Thymus (tissue), 11 donors: ENCODE data around the gene SLC16A7. TPM values are rescaled to one million over a fixed set of nuclear protein-coding genes. Genes with fewer than 3 reads are reported as not detected.
"Not testable (repeated sequence)": the region's sequence is repeated elsewhere in the genome, so short reads cannot be mapped to it uniquely, and the experiment has no call there.

Source experiments
- DNase-seq, 9 donors: peaks; one replicate each; pipeline ENCODE4 v3.0.0-alpha.2; 2013; ENCODE audit warnings: low spot score in 9 of 9, low read depth in 6 of 9, missing footprints in 1 of 9
- H3K27ac ChIP-seq, 2 donors: one replicate each; pipeline ENCODE4 v1.5.1; 2013; ENCODE audit warnings: control low read depth in 1 of 2, low read depth in 1 of 2, low read length in 1 of 2, mild to moderate bottlenecking in 1 of 2, moderate library complexity in 1 of 2
- H3K27me3 ChIP-seq, 2 donors: one replicate each; pipeline ENCODE4 v1.5.1; 2013; ENCODE audit warnings: low read length in 1 of 2; ENCODE audit not compliant: control insufficient read depth in 2 of 2, insufficient read depth in 1 of 2
- H3K36me3 ChIP-seq, 2 donors: one replicate each; pipeline ENCODE4 v1.5.1; 2013; ENCODE audit warnings: low read length in 1 of 2, mild to moderate bottlenecking in 1 of 2, moderate library complexity in 1 of 2; ENCODE audit not compliant: control insufficient read depth in 2 of 2, insufficient read depth in 2 of 2
- H3K4me1 ChIP-seq, 2 donors: one replicate each; pipeline ENCODE4 v1.5.1; 2013; ENCODE audit warnings: low read length in 2 of 2; ENCODE audit not compliant: control insufficient read depth in 2 of 2, insufficient read depth in 2 of 2
- H3K4me3 ChIP-seq, 2 donors: one replicate each; pipeline ENCODE4 v1.5.1; 2013; ENCODE audit warnings: low read length in 2 of 2, control low read depth in 1 of 2, mild to moderate bottlenecking in 1 of 2
- H3K9me3 ChIP-seq, 2 donors: one replicate each; pipeline ENCODE4 v1.5.1; 2013; ENCODE audit warnings: low read length in 1 of 2, mild to moderate bottlenecking in 1 of 2; ENCODE audit not compliant: control insufficient read depth in 2 of 2, insufficient read depth in 1 of 2
- WGBS: extraction: QIAGEN DNeasy Blood & Tissue Kit; methylation state at CpG from one replicate; pipeline ENCODE4 v1.1.7; 2013; 5-methylcytosine and 5-hydroxymethylcytosine counted together
- polyA plus RNA-seq: library from polyadenylated mRNA; stranded (reverse); fragments of 200-250 nt; gene quantifications from one replicate; pipeline ENCODE4 v1.2.3, GENCODE V29; 2013
- total RNA-seq: library from RNA; stranded (reverse); fragments of 120-200 nt; gene quantifications from one replicate; pipeline ENCODE4 v1.2.4, GENCODE V29; 2013
- donor health status: healthy.

The SLC16A7 gene
- total and polyA plus RNA-seq, 2 donors: 6.2 to 11.0 TPM

DNA sequence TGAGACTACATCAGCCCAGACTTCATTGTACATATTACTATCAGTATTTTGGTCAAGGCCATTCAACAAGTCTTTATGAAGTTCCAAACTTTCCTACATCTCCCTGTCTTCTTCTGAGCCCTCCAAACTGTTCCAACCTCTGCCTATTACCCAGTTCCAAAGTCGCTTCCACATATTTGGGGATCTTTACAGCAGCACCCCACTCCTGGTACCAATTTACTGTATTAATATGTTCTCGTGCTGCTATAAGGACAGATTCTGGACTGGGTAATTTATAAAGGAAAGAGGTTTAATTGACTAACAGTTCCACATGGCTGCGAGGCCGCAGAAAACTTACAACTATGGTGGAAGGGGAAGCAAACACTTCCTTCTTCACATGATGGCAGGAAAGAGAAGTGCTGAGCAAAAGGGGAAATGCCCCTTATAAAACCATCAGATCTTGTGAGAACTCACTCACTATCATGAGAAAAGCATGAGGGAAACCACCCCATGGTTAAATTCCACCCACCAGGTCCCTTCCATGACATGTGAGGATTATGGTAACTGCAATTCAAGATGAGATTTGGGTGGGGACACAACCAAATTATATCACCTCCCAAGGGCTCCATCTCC lies 17.1 kb downstream of the SLC16A7 start:
- not testable (repeated sequence) for H3K27ac ChIP-seq, H3K4me3 ChIP-seq, H3K27me3 ChIP-seq, DNase-seq, H3K9me3 ChIP-seq, H3K36me3 ChIP-seq, H3K4me1 ChIP-seq
- over 99% methylated on average over 4 of the region's 4 CpGs for WGBS

DNA sequence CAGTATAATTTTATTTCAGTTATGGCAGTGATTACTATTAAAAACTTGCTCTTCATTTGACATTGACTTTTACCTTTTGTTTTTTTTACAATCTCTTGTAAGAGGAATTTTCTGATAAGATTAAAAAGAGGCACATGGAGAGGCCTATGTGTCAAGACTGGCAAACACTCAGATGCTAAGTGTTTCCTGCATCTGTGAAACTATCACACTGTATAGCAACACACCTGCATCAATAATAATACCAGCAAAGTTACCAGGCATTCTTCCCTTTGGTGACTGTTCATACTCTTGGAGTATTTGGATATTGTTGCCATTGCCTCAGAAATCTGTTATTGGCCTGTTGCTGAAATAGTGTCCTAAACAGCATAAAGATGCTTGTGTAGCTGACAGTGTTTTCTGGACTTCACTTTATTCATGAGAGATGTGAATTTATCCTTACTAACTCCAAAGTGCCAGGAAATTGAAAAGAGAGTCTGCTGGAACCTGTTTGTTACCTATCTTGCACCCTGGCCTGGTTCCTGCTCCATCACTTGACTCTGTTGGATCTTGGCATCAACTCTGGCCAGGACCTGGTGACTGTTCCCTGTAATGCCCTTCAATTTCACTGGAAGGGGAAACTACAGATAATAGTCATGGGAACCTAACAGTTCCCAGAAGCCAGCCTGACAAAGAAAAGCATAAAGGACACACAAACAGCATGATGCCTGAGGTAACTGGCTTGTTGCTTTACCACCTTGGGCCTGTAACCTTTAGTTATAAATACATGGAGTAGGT lies 19.8 kb downstream of the SLC16A7 start:
- H3K4me3 ChIP-seq: no peak overlapping the region
- no peaks in the 10 kb centered on the region for H3K27me3 ChIP-seq

DNA sequence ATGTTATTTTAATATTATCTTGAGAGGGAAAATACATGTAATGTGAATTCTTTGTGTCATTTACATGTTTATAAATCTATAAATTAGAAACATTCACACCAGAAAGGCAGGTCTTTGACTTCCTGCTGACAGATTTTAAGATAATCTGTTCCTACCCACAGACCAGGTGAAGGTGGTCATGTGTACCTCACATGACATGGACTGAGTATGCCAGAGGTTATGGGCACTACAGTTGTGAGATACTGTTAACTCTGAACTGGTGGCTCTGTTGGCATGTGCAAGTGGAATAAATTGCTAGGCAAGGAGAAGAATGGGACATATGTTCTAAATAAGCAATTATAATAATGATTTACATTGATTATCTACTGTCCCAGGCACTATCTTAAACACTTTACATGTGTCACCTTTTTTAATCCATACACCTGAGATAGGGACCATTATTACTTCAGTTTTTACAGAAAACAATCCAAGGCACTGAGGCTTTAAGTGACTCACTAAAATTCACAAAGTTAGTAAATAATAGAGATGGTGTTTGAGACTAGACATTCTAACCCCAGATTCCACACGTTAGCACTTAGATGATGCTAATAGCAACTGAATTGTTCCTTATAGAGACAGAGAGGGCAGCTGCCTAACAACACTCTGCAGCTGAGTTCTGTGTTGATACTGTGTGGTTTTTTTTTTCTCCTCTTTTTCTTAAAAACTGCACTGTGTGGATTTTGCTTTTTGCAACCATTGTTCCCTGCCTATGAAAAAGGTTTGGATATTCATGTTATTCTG lies 23.8 kb downstream of the SLC16A7 start:
- 50% methylated on average over 1 of the region's 1 CpG for WGBS
- H3K27me3 ChIP-seq: no peaks in the 10 kb centered on the region
- H3K9me3 ChIP-seq: no peaks in the 10 kb centered on the region
- no peak overlapping the region for H3K27ac ChIP-seq
- H3K4me3 ChIP-seq: no peak overlapping the region
- no peak for DNase-seq
- no peaks in the 10 kb centered on the region for H3K4me1 ChIP-seq
- no peaks in the 10 kb centered on the region for H3K36me3 ChIP-seq

More for the DNA sequence above, 19.8 kb downstream of the SLC16A7 start:
- peaks cover 0 to 4% of the 10 kb centered on the region in 2 donors for H3K36me3 ChIP-seq
- no peak overlapping the region for H3K27ac ChIP-seq
- H3K4me1 ChIP-seq: no peaks in the 10 kb centered on the region
- H3K9me3 ChIP-seq: peaks cover 0 to 7% of the 10 kb centered on the region in 2 donors
- DNase-seq: no peak

DNA sequence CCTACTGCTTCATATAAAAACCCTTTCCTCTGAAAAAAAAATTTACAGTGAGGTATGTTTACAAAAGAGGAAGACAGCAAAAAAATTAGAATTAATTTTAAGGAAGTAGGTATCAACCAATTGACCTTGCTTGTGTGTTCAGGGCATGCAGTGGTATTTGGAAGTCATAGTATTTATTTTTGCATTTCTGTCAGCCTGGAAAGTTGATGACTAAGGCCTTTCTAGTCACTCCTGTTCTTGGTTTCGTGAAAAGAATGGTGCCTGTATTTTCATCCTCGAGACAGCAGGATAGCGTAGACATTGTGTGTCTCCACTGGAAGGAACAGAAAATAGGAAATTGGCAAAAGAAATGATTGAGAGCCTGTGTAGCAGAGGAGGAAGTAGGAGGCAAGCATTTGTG lies 24.5 kb downstream of the SLC16A7 start:
- 71% methylated on average over 3 of the region's 3 CpGs for WGBS
- H3K36me3 ChIP-seq: no peaks in the 10 kb centered on the region
- H3K4me1 ChIP-seq: no peaks in the 10 kb centered on the region
- DNase-seq: no peak
- no peak overlapping the region for H3K4me3 ChIP-seq
- no peaks in the 10 kb centered on the region for H3K9me3 ChIP-seq
- H3K27ac ChIP-seq: no peak overlapping the region
- H3K27me3 ChIP-seq: no peaks in the 10 kb centered on the region

DNA sequence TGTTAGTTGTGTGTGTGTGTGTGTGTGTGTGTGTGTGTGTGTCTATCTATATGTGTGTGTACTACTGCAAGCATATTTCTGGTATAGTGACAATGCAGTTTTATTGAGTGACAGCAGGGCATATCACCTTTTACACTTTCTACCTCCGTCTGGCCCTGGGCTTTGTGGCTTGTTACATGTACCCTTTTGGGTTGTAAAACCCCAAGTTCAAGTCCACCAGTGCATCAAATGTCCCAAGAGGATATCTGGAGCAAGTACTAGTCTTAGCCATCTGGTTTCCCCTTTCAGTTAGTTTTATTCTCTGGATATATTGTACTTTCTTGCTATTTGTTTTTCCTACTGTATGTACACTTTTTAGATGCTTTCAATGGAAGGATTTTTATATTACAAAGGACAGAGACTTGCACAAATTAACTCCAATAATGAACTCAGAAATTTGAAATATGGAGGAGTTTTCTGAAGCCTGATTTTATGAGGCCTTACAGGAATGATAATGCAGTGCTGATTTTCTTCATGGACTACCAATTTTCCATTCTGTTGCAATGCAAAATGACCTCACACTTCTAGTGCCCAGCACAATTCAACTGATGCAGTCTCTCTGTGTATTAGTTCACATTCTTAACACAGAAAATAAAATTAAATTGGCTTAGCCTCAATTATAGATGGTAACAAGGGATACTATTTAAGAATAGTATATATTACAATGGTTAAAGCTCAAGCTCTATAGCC lies 29.1 kb downstream of the SLC16A7 start:
- no peak overlapping the region for H3K27ac ChIP-seq
- H3K36me3 ChIP-seq: no peaks in the 10 kb centered on the region
- H3K4me1 ChIP-seq: no peaks in the 10 kb centered on the region
- H3K9me3 ChIP-seq: no peaks in the 10 kb centered on the region
- WGBS: 86% methylated on average over 1 of the region's 1 CpG
- H3K4me3 ChIP-seq: no peak overlapping the region
- H3K27me3 ChIP-seq: no peaks in the 10 kb centered on the region
- no peak for DNase-seq

DNA sequence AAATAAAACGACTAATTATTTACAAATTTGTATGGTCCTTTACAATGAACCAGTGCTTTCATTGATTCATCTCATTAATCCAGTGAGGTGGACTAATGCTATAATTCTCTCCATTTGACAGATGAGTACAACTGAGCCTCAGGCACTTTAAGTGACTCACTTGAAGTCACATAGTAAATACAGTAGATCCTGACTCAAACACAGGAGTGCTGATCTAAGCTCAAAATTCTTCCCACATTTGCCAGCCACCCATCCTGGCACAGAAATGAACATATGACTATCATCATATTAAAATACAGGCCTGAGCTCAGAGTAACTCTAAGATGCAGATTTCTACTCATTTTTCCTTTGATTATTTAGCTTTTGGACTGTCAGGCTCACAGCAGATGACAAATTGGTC lies 30.6 kb downstream of the SLC16A7 start:
- Histone ChIP-seq H3K4me1 (no peaks in the 10 kb centered on the region), H3K4me3 (no peak overlapping the region), H3K27ac (no peak overlapping the region), H3K36me3 (no peaks in the 10 kb centered on the region), H3K27me3 (no peaks in the 10 kb centered on the region), H3K9me3 (no peaks in the 10 kb centered on the region)
- DNase-seq: no peak
- WGBS: 96% methylated on average over 1 of the region's 1 CpG

DNA sequence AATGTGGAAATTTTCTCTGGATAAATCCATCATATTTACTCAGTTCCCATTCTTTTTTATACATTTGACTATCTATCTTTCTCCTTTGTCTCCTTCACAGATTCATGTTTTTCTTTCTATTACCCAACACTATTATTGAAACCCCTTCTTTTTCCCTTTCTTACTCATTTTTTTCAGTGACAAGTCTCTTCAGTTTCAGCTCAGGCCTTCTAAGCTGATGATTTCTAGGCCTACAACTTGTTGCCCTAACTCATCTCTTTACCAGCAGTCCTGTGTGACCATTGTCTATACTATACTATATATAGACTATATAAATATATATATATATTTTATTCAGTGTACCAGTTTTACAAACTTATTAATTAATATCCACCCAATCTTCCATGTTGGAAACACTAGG lies 31.8 kb downstream of the SLC16A7 start:
- H3K4me1 ChIP-seq: no peaks in the 10 kb centered on the region
- no peaks in the 10 kb centered on the region for H3K9me3 ChIP-seq
- H3K27ac ChIP-seq: no peak overlapping the region
- no peak overlapping the region for H3K4me3 ChIP-seq
- H3K27me3 ChIP-seq: no peaks in the 10 kb centered on the region
- no peaks in the 10 kb centered on the region for H3K36me3 ChIP-seq
- DNase-seq: no peak

DNA sequence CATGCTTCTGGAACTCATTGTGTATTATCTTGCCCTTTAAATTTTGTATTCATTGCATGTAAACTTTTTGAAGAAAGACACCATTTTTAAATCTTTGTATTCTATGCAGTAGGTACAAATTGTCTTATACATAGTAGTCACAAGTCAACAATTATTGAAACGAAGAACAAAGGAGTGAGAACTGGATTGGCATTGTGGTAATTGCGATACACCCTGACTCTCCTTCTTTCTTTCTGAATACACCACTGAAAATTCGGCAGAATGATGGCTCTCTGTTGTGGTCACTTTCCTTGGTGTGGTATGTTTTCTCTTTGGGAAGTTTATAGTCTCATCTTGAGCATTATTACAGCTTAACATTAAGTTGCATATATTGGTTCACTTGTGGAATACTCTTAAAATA lies 34.1 kb downstream of the SLC16A7 start:
- WGBS: 93% methylated on average over 3 of the region's 3 CpGs
- Histone ChIP-seq H3K4me1 (no peaks in the 10 kb centered on the region), H3K4me3 (no peak overlapping the region), H3K9me3 (no peaks in the 10 kb centered on the region), H3K36me3 (no peaks in the 10 kb centered on the region), H3K27ac (no peak overlapping the region), H3K27me3 (no peaks in the 10 kb centered on the region)
- DNase-seq: no peak

DNA sequence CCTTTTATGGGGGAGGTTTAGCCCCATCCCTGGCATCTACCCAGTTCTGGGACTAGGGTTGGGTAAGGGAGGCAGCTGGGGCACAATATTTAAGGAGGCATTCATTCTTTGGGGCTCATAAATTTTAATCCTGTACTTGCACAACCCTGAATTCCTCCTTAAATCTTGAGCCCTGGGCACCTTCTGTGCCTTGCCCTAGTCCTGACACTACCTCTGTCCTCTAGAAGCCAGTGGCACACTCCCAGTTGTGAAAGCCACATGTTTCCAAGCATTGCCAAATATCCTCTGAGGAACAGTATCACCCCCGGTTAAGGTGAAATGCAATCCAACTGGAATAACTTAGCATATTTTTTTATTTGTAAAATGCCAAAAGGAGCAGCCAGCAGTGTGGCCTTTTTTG lies 36.6 kb downstream of the SLC16A7 start:
- no peak for DNase-seq
- no peaks in the 10 kb centered on the region for H3K4me1 ChIP-seq
- H3K4me3 ChIP-seq: no peak overlapping the region
- WGBS: 96% methylated on average over 1 of the region's 1 CpG
- H3K36me3 ChIP-seq: no peaks in the 10 kb centered on the region
- H3K27ac ChIP-seq: no peak overlapping the region
- H3K27me3 ChIP-seq: no peaks in the 10 kb centered on the region
- no peaks in the 10 kb centered on the region for H3K9me3 ChIP-seq
